HL-60 (cell line): Measurements from ENCODE around the gene ITSN1.

Experiments used
- CTCF ChIP-seq: IDR thresholded peaks from one replicate; pipeline ENCODE4 v1.5.1; 2011; ENCODE audit warnings: low read length, control low read depth, inconsistent platforms; ENCODE audit not compliant: insufficient read depth
- REST ChIP-seq: IDR thresholded peaks from 2 replicates; pipeline ENCODE4 v1.6.1; 2012; ENCODE audit warnings: low read depth; ENCODE audit not compliant: insufficient replicate concordance

GRCh38 chr21:33781121-33781520, 138.8 kb downstream of the ITSN1 start:
- TF ChIP-seq CTCF: no peak
- TF ChIP-seq REST: no peak
